KBM-7 (cell line): Measurements from ENCODE around the gene NCAM1.

Source experiments
- DNase-seq: peaks from one replicate; pipeline ENCODE4 v3.0.0-alpha.2; 2015
- in situ Hi-C: fragments of 300-500 bp; cut with MboI; formaldehyde crosslinking; loops from 2 replicates; pipeline ENCODE4 v1.14.3; 2020; ENCODE audit warnings: low sequenced_read_pairs, low pct_unique_long_range_greater_than_20kb, mixed read lengths

Gene NCAM1

DNA sequence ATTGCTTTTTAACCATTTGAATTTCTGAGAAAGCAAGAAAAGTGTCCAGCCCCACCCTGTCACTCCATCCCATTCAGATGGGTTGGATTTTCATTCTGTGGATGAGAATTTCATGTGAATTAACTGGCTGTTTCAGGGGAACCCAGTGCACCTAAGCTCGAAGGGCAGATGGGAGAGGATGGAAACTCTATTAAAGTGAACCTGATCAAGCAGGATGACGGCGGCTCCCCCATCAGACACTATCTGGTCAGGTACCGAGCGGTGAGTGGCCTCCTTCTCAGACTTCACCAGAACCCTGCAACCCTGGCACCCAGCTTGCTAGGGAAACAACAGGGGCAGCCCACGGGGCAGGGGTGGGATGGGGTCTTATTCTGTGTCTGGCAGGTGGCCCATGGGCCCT is 294.5 kb downstream of the NCAM1 start:
- DNase-seq: no peak
- in situ Hi-C loops: no loop called here

DNA sequence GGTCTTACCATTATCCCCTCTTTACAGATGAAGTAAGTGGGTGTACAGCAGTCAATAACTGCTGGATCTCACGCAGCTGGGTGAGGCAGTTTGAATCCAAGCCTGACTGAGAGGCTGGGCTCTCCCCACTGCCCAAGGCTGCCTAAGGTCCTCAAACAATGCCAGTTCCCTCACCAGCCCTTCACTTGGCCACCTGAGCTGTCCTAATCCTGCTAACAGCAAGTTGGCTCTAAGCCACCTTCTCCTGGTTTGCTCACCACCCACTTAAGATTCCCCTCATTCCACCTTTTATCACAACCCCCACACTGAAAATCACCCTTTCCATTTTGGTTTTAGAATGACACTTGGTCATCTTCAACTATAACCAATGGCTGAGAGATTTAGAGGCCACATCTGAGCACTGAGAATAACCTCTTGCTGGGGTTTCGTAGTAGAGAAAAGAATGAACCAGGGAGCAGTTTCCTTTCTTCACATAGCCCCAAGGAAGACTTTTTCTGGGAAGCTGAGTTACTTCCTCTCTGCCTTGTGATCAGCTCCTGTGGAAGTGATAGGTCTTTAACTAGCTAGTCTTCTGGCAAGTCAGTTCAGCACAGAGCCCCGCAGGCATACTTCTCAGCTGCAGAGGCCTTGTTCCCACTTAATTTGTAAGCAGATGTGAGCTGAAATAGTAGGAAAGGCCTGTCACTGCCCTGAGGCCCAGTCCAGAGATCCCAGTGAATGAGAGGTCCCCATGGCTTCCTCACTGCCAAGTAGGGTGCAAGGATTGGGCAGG is 295.4 kb downstream of the NCAM1 start:
- in situ Hi-C loops: no loop called here

DNA sequence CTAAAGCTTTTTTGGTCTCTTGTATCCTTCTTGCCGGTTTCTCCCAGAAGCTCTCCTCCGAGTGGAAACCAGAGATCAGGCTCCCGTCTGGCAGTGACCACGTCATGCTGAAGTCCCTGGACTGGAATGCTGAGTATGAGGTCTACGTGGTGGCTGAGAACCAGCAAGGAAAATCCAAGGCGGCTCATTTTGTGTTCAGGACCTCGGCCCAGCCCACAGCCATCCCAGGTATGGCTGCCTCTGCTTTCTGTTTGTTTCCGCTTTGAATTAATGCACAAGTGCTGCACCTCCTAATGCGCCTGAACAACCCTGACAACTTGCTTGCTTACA is 298.8 kb downstream of the NCAM1 start:
- in situ Hi-C loops: no loop called here

More for the DNA sequence above, 295.4 kb downstream of the NCAM1 start:
- no peak for DNase-seq

DNA sequence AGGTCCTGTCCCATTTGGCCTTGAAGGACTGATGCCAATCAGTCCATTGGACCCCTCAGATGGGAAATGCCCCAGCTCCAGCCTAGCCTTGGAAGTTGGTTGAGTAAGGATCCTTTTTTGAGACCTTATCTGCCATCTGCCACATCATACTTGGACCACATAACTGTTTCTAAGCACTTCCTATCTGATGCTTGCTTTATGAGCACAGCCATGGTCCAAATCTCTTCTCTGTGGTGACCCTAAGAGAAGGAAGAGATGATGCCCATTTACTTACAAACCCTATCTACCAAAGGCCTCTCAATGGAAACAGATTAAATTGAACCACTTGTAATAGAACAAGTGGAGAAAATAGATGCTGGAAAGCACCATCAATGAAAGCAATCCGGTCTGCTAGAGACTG is 299.3 kb downstream of the NCAM1 start:
- no peak for DNase-seq
- in situ Hi-C loops: no loop called here

More for the DNA sequence above, 298.8 kb downstream of the NCAM1 start:
- no peak for DNase-seq

DNA sequence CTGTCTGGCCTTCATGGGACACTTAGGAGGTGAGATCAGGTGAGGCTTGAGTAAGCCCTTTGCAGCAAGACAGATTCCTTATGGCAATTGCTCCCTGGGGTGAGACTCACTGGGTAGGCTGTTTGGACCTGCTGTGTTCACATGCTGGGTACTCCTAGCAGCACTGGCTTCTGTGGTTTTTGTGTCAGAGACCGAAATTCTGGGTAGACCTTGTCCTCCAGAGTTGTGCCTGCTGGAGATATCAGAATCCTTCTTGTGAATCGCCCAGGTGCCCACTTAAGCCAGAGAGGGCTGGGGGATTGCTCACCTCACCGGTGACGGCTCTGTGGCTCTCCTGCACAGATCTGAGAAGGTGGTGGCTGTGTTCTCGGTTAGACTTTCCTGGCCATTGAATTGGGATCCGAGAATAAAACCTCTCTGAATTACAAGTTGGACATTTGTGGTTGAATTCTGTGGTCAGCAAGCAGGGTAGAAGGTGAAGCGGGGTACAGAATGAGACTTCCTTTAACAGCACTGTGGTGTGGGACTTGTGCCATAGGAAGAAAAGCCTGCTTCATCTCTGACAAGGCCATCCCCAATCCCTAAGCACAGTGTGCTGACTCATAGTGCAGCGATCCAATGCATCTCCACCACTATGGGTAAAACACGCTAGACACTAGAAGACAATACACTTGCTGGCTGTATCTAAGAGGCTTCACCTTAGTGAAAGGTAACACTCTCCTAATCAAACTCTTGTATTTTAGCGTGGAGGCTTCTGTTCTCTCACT is 300.7 kb downstream of the NCAM1 start:
- in situ Hi-C loops: no loop called here
- no peak for DNase-seq

DNA sequence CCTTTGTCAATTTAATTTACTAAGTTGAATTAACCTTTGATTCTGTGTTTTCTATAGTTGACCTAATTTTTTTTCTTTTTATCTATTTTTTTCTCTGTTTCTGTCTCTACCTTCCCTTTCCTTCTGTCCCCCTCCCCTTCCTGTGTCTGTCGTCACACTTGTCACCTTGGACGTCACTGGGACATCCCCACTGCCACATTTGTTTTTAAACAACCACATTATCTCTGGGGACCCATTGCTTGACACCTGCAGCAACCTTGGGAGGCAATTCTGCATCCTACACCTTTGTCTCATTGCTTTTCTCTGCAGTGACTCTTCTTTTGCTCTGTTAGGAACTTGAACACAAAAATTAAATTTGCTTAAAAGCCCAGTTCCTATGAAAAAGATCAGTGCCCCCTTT is 301.4 kb downstream of the NCAM1 start:
- in situ Hi-C loops: no loop called here
- DNase-seq: no peak

DNA sequence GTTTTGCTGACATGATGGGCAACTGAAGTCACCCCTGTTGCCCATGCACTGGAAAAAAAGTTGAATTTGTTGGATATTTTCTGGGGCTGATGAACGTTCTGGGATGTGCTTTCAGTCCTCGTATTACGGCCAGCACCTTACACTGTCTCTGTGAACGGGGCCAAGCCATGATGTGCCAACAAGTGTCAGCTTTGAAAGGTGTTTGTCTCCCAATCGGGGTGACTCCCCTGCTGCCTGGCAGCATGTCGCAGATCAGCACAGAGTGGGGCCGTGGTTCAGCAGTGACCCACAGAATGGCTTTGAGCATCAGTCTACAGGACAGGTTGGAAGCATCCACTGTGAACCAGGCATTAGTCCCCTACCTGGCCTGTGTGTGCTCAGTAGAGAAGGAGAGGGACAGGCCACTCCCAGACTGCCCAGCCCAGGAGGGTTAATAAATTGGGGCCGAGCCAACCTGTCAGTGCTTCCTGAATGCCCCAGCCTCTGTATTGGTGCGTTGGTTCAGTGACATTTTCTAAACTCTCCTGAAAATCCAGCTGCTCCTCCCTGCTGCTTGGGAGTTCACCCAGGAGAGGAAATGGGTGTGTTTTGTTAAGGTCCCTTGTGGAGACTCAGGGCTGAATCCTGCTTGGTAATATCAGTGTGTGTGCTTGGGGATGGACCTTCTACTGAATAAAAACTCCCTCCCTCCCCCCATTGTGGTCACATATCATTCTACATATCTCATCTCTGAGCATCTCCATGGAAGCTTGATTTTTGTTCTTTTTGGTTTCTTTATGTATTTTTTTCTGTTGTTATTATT is 302.4 kb downstream of the NCAM1 start:
- no peak for DNase-seq
- in situ Hi-C loops: no loop called here

DNA sequence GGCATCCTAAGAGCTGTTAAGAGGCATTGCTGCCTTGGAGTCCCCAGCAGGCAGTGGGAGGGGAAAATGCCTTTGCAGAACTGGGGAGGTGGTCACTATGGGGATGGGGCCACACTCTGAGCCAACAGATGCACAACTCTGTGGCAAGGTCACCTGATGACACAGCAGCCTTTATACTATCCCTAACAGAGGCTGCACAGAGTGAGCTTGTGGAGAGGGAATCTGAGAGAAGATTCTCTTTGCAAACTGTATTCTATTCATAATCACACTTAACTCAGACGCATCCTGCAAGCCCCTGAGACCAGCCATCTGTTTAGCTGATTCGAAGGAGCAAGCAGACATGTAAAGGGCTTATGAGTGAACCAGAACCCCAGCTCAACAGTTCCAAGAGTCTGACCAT is 304.1 kb downstream of the NCAM1 start:
- in situ Hi-C loops: no loop called here
- DNase-seq: no peak

DNA sequence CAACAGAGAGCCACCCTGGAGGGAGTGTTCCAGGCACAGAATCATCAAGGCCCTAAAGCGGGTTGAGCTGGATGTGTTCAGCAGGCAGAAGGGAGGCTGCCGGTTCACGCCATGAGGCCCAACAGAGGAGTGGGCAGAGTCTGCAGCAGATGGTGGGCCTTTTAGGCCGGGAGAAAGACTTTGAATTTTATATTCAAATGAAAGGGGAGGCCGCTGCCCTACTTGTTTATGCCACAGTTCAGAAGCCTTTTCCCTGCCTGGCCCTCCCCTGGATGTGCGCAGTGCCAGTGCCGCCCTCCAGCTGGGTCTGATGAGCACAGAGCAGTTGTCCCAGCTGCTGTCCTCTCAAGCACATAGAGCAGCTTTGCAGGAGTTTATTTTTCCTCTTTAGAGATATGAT is 306.3 kb downstream of the NCAM1 start:
- in situ Hi-C loops: no loop called here
- no peak for DNase-seq

DNA sequence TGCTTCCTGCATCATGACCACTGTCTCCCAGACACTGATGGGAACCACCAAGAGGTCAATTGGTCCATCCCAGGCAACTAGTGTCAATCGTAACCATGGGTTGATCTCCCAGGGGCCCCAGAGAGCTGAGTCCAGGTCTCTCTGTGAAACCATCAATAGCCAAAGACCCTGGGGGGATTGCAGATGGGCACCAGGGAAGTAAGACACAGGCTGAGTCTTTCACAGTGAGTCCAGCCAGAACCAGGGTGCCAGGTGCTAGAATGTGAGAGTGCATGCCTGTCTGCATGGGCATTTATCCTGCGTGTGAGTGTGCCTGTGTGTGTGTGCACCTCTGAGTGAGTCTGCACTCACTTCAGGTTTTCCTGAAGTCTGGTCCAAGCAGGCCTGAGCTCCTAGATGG is 307.9 kb downstream of the NCAM1 start:
- no peak for DNase-seq
- in situ Hi-C loops: no loop called here

DNA sequence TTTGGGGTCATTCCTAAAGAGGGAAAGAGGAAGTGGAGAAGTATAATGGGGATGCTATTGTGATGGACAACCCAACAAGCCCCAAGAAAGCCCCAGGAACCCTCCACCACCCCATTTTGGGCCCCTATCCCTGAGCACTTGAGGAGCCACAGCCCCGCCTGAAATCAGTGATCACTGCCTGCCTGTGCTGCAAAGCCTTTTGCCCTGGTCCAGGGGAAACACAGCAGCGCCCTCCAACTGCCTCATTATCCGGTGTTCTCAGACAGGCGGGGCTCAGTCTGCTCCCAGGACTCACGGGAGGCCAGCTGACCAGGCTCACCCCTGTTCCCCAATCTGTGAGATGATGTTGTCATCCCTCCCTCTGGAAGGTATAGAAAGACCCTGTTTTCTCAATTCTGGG is 308.4 kb downstream of the NCAM1 start:
- no peak for DNase-seq
- in situ Hi-C loops: no loop called here

DNA sequence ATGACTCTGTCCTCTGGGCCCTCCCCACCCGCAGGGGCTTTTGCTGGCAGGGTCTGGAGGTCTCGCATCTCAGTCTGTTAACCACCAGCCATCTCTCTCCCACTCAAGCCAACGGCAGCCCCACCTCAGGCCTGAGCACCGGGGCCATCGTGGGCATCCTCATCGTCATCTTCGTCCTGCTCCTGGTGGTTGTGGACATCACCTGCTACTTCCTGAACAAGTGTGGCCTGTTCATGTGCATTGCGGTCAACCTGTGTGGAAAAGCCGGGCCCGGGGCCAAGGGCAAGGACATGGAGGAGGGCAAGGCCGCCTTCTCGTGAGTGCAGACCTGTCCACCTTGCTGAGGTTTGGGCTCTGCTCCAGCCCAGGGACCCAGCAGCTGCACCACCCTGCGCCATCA is 308.9 kb downstream of the NCAM1 start:
- no peak for DNase-seq
- in situ Hi-C loops: no loop called here

DNA sequence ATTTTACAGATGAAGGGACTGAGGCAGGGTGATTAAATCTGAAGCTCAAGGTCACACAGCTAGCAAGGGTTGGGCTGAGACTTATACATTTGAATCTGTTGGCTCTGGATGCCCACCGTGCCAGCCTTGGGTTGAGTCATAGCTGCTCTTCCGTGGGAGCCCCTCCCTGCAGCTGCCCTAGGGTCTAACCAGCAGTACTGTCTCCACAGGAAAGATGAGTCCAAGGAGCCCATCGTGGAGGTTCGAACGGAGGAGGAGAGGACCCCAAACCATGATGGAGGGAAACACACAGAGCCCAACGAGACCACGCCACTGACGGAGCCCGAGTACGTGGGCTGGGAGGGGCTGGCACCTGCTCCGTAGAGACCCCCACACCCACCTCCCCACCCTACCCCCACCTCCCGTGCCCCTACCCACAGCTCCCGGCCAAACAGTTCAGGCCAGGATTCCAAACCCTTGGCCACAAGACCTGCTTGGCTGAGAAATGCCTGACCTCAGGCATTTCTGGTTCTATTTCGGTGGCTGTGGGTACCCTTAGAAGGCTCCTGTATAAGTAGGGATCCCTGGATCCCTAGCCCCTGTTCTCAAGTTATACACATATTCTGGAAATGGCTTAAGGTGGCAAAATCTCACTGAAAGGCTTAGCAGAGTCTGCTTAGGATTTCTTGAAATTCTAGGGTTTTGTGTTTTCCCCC is 310.5 kb downstream of the NCAM1 start:
- in situ Hi-C loops: no loop called here
- DNase-seq: no peak

DNA sequence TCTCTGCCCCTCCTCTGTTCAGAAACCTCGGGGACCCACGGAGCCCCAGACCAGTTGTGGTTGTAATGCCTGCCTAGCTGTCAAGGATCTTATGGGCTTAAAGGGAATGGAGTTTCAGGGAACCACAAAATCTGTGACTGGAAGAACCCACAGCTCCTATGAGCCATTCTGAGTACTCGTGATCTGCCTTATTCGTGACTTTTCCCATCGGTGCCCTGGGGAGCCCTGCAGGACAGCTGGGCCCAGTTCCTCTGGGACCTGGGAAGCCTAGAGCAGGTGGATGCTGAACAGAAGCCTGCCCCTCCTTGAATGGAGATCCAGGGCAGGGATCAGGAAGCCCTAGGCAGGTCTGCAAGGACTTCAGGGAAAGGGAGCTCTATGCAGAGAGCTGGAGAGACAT is 311.1 kb downstream of the NCAM1 start:
- in situ Hi-C loops: no loop called here
- no peak for DNase-seq

DNA sequence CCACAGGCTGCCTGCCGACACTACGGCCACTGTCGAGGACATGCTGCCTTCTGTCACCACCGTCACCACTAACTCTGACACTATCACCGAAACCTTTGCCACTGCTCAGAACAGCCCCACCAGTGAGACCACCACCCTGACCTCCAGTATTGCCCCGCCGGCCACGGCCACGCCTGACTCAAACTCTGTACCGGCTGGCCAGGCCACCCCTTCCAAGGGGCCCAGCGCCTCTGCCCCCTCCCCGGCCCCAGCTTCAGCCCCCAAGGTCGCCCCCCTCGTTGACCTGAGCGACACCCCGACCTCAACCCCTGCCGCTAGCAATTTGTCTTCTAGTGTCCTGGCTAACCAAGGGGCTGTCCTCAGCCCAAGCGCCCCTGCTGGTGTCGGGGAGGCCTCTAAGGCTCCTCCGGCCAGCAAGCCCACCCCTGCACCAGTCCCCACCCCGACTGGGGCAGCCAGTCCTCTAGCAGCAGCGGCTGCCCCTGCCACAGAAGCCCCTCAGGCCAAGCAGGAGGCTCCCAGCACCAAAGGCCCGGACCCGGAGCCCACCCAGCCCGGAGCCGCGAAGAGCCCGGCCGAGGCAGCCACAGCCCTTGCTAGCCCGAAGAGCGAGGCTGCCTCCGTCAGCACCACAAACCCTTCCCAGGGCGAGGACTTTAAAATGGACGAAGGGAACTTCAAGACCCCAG is 311.9 kb downstream of the NCAM1 start:
- DNase-seq: no peak
- in situ Hi-C loops: no loop called here

DNA sequence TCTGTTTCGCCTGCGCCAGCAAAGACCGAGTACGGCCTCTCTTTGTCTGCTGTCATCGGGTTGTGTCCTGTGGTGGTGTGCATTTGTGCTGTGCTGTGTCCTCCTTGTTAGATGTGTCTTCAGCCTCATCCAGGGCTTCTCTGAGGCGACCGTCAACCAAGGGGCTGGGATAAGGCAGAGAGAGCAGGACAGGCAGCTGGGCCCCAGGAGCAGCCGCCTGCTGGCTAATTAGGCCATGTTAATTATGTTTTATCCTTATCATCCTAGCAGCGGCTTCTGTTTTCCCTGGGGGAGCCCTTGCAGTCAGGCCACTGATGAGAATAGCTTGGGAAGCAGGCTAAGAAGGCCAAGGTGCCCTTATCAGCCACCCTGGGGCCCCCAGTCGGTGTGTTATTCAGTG is 312.5 kb downstream of the NCAM1 start:
- in situ Hi-C loops: no loop called here
- DNase-seq: no peak

DNA sequence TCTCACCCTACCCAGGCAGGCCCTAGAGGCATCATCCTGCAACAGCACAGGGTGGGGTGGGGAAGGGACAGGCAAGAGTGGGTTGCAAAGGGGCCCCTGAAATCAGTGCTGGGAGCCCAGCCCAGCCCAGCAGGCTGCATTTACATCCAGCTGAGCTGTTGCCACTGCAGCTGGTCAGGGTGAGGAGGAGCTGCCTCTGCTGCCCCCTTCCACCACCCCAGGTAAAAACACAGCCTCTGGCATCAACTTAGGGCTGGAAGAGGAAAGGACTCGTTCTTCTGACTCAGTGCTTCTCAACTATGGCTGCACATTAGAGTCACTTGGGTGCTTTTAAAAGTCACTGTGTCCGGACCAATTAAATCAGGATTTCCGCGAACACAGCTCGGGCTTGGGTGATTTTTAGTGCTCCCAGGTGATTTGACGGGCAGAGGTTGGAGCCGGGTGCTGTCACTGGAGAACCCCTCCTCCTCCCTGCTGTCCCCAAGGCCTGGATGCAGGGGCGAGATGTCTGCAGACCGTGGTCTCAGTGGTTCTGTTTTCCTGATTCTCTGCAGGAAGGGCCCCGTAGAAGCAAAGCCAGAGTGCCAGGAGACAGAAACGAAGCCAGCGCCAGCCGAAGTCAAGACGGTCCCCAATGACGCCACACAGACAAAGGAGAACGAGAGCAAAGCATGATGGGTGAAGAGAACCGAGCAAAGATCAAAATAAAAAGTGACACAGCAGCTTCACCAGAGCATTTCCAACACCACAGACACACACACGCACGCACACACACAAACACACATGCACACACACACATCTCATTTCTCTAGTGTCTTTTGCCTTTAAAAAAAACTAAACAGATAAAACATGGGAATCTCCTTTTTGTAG is 313.7 kb downstream of the NCAM1 start:
- in situ Hi-C loops: no loop called here
- no peak for DNase-seq

DNA sequence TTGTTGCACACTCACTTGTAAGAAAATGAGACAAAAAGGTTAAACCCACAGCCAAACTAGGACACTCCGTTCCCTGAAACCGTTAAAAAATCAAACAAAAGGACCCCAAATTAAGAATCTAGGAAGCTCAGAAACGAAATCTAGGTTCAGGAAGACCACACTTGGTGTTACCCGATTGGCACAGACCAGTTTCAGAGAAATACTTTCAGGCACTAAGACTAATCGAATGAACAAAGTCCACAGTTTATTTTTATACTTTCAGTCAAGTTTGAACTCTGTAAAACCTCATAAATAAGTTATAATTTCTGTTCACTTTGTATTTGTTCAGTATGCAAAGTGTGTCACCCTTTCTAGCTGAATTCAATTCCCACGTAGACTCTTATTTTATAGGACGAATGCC is 314.4 kb downstream of the NCAM1 start:
- DNase-seq: no peak
- in situ Hi-C loops: no loop called here
